Measurements from ENCODE around the gene GALNT1. TPM values are rescaled to one million over a fixed set of nuclear protein-coding genes. Genes with fewer than 3 reads are reported as not detected.

Gene GALNT1
- total RNA-seq, 1 experiment from 2014 or later = 80.1 TPM

- no peak for DNase-seq (ENCODE audit: low spot score)
- ChIA-PET CTCF (interaction anchor here (1.2 kb wide), 1 partner anchor 197 kb away, joined by 4 read pairs; no protein-coding TSS in a partner anchor), POLR2A (no interaction called here)
- H3K4me3 Mint-ChIP-seq = peak overlapping the region; percentile 77
- H3K9me3 Mint-ChIP-seq = peaks cover 30% of the 10 kb centered on the region
- peaks cover 14% of the 10 kb centered on the region for H3K4me1 Mint-ChIP-seq
- no peak for TF ChIP-seq NR3C1 (CRISPR knock-in tag; conservative IDR thresholded peaks at IDR 0.05; ENCODE audit: low read depth)
- TF ChIP-seq ZSCAN18 (CRISPR knock-in tag; IDR thresholded peaks at IDR 0.05) = no peak
- no peak for TF ChIP-seq FOXJ3 (CRISPR knock-in tag; IDR thresholded peaks at IDR 0.05; ENCODE audit: borderline replicate concordance)
- no peak for TF ChIP-seq PRDM15 (CRISPR knock-in tag; IDR thresholded peaks at IDR 0.05)
- TF ChIP-seq CTCF (IDR thresholded peaks at IDR 0.05) = no peak
- TF ChIP-seq MYBL2 (CRISPR knock-in tag; IDR thresholded peaks at IDR 0.05) = no peak
- TF ChIP-seq ZNF512 (CRISPR knock-in tag; IDR thresholded peaks at IDR 0.05; ENCODE audit: borderline replicate concordance) = no peak
- TF ChIP-seq SP1 (CRISPR knock-in tag; conservative IDR thresholded peaks at IDR 0.05) = no peak
- TF ChIP-seq ETV6 (CRISPR knock-in tag; IDR thresholded peaks at IDR 0.05) = no peak
- TF ChIP-seq MLX (CRISPR knock-in tag; IDR thresholded peaks at IDR 0.05) = no peak
- TF ChIP-seq TEAD4 (CRISPR knock-in tag; IDR thresholded peaks at IDR 0.05) = no peak
- TF ChIP-seq ARID4B (CRISPR knock-in tag; IDR thresholded peaks at IDR 0.05; ENCODE audit: borderline replicate concordance) = no peak
- TF ChIP-seq USF1 (CRISPR knock-in tag; IDR thresholded peaks at IDR 0.05) = no peak
- no peak for TF ChIP-seq ZNF425 (CRISPR knock-in tag; conservative IDR thresholded peaks at IDR 0.05)
- no peak for TF ChIP-seq ERG (CRISPR knock-in tag; IDR thresholded peaks at IDR 0.05)
- no peak for TF ChIP-seq NFE2L1 (CRISPR knock-in tag; IDR thresholded peaks at IDR 0.05)
- no peak for TF ChIP-seq GABPB1 (CRISPR knock-in tag; IDR thresholded peaks at IDR 0.05)
- H3K36me3 Mint-ChIP-seq = peaks cover 34% of the 10 kb centered on the region
- no peak overlapping the region for H3K27ac Mint-ChIP-seq
- no peak for ATAC-seq
- peaks cover 14% of the 10 kb centered on the region for H3K27me3 Mint-ChIP-seq (ENCODE audit: low read depth)
These were observed 1.5 kb downstream of the GALNT1 start for GRCh38 chr18:35582899-35583558.

Data from WTC11 (cell line).